Skeletal muscle tissue (tissue), 4 donors: ENCODE data around the gene ABI1. TPM values are rescaled to one million over a fixed set of nuclear protein-coding genes. Genes with fewer than 3 reads are reported as not detected.

Source experiments
- H3K27ac ChIP-seq: one replicate; pipeline ENCODE4 v1.7.0; 2013; ENCODE audit warnings: mild to moderate bottlenecking, low read depth, low read length, inconsistent platforms
- H3K27me3 ChIP-seq, 3 donors: one replicate each; pipeline ENCODE4 v1.7.0; 2013; ENCODE audit warnings: low read length in 3 of 3; ENCODE audit not compliant: control insufficient read depth in 3 of 3, insufficient read depth in 3 of 3
- H3K36me3 ChIP-seq, 3 donors: one replicate each; pipeline ENCODE4 v1.7.0; 2013; ENCODE audit warnings: low read length in 3 of 3; ENCODE audit not compliant: control insufficient read depth in 3 of 3, insufficient read depth in 3 of 3
- H3K4me1 ChIP-seq, 3 donors: one replicate each; pipeline ENCODE4 v1.7.0; 2013; ENCODE audit warnings: low read length in 3 of 3, mild to moderate bottlenecking in 3 of 3; ENCODE audit not compliant: control insufficient read depth in 3 of 3, insufficient read depth in 3 of 3
- H3K4me3 ChIP-seq, 3 donors: one replicate each; pipeline ENCODE4 v1.7.0; 2013; ENCODE audit warnings: low read length in 3 of 3
- H3K9ac ChIP-seq, 3 donors: one replicate each; pipeline ENCODE4 v1.7.0; 2013; ENCODE audit warnings: low read length in 3 of 3, mild to moderate bottlenecking in 3 of 3, moderate library complexity in 2 of 3, low read depth in 1 of 3
- H3K9me3 ChIP-seq, 3 donors: one replicate each; pipeline ENCODE4 v1.7.0; 2013; ENCODE audit warnings: low read length in 3 of 3; ENCODE audit not compliant: control insufficient read depth in 3 of 3
- total RNA-seq: library from RNA; depleted of rRNA; stranded (reverse); fragments of >200 nt; gene quantifications from one replicate; pipeline ENCODE4 v1.2.3, GENCODE V29; 2014
- donor health status: Osteomylitis.

The ABI1 gene
- total RNA-seq, 1 donor from 2014 or later, result 23.0 TPM

- Histone ChIP-seq H3K27me3 (no peaks in the 10 kb centered on the region), H3K4me1 (peaks cover 0 to 4% (median 3%) of the 10 kb centered on the region in 3 donors), H3K36me3 (no peaks in the 10 kb centered on the region), H3K9me3 (peaks cover 0 to 2% (median 0%) of the 10 kb centered on the region in 3 donors), H3K4me3 (no peak overlapping the region), H3K27ac (no peak overlapping the region), H3K9ac (no peak overlapping the region)
These were observed 27.8 kb downstream of the ABI1 start for GRCh38 chr10:26832960-26833359.

GRCh38 chr10:26831936-26832335 is 28.8 kb downstream of the ABI1 start:
- no peaks in the 10 kb centered on the region for H3K36me3 ChIP-seq
- no peaks in the 10 kb centered on the region for H3K27me3 ChIP-seq
- H3K4me3 ChIP-seq, result no peak overlapping the region
- no peak overlapping the region for H3K9ac ChIP-seq
- H3K9me3 ChIP-seq, result no peaks in the 10 kb centered on the region
- H3K4me1 ChIP-seq, result peaks cover 0 to 4% (median 0%) of the 10 kb centered on the region in 3 donors
- no peak overlapping the region for H3K27ac ChIP-seq

GRCh38 chr10:26829810-26830515 is 30.8 kb downstream of the ABI1 start:
- peaks cover 0 to 4% (median 0%) of the 10 kb centered on the region in 3 donors for H3K4me1 ChIP-seq
- no peak overlapping the region for H3K9ac ChIP-seq
- H3K4me3 ChIP-seq, result no peak overlapping the region
- no peaks in the 10 kb centered on the region for H3K36me3 ChIP-seq
- H3K27ac ChIP-seq, result no peak overlapping the region
- H3K27me3 ChIP-seq, result no peaks in the 10 kb centered on the region
- H3K9me3 ChIP-seq, result no peaks in the 10 kb centered on the region

- Histone ChIP-seq H3K4me3 (no peak overlapping the region), H3K9me3 (no peaks in the 10 kb centered on the region), H3K27me3 (no peaks in the 10 kb centered on the region), H3K36me3 (peaks cover 0 to 10% (median 2%) of the 10 kb centered on the region in 3 donors), H3K4me1 (no peaks in the 10 kb centered on the region), H3K9ac (no peak overlapping the region), H3K27ac (no peak overlapping the region)
These were observed 36.6 kb downstream of the ABI1 start for GRCh38 chr10:26824015-26824690.

GRCh38 chr10:26821699-26822570 is 38.8 kb downstream of the ABI1 start:
- Histone ChIP-seq H3K27ac (no peak overlapping the region), H3K27me3 (no peaks in the 10 kb centered on the region), H3K4me1 (no peaks in the 10 kb centered on the region), H3K36me3 (peaks cover 0 to 10% (median 2%) of the 10 kb centered on the region in 3 donors), H3K9me3 (no peaks in the 10 kb centered on the region), H3K4me3 (no peak overlapping the region), H3K9ac (no peak overlapping the region)

GRCh38 chr10:26815500-26815899 is 45.3 kb downstream of the ABI1 start:
- no peaks in the 10 kb centered on the region for H3K36me3 ChIP-seq
- no peaks in the 10 kb centered on the region for H3K27me3 ChIP-seq
- no peaks in the 10 kb centered on the region for H3K9me3 ChIP-seq
- no peak overlapping the region for H3K27ac ChIP-seq
- H3K4me3 ChIP-seq, result no peak overlapping the region
- H3K4me1 ChIP-seq, result no peaks in the 10 kb centered on the region
- no peak overlapping the region for H3K9ac ChIP-seq

- H3K4me1 ChIP-seq, result peaks cover 0 to 8% (median under 1%) of the 10 kb centered on the region in 3 donors
- no peaks in the 10 kb centered on the region for H3K27me3 ChIP-seq
- no peaks in the 10 kb centered on the region for H3K36me3 ChIP-seq
- no peak overlapping the region for H3K4me3 ChIP-seq
- no peaks in the 10 kb centered on the region for H3K9me3 ChIP-seq
- no peak overlapping the region for H3K9ac ChIP-seq
- no peak overlapping the region for H3K27ac ChIP-seq
These were observed 50.2 kb downstream of the ABI1 start for GRCh38 chr10:26810435-26811026.

GRCh38 chr10:26809973-26810372 is 50.8 kb downstream of the ABI1 start:
- no peaks in the 10 kb centered on the region for H3K9me3 ChIP-seq
- H3K27me3 ChIP-seq, result no peaks in the 10 kb centered on the region
- no peak overlapping the region for H3K4me3 ChIP-seq
- H3K27ac ChIP-seq, result no peak overlapping the region
- H3K36me3 ChIP-seq, result no peaks in the 10 kb centered on the region
- peaks cover 0 to 11% (median 2%) of the 10 kb centered on the region in 3 donors for H3K4me1 ChIP-seq
- H3K9ac ChIP-seq, result no peak overlapping the region

- no peaks in the 10 kb centered on the region for H3K36me3 ChIP-seq
- no peaks in the 10 kb centered on the region for H3K27me3 ChIP-seq
- no peaks in the 10 kb centered on the region for H3K9me3 ChIP-seq
- H3K4me1 ChIP-seq, result peaks cover 5 to 24% (median 12%) of the 10 kb centered on the region in 3 donors
- H3K27ac ChIP-seq, result no peak overlapping the region
- H3K4me3 ChIP-seq, result no peak overlapping the region
- H3K9ac ChIP-seq, result no peak overlapping the region
These were observed 53.2 kb downstream of the ABI1 start for GRCh38 chr10:26807532-26807931.
